HG02588 (cell line): ENCODE data around the gene GGTLC3.
"Not testable (repeated sequence)": the region's sequence is repeated elsewhere in the genome, so short reads cannot be mapped to it uniquely, and the experiment has no call there.

Source experiments
- ATAC-seq: cut with Tn5 transposase; IDR thresholded peaks from one replicate; pipeline ENCODE4 v1.9.1; 2021; ENCODE audit warnings: mild to moderate bottlenecking, moderate library complexity; ENCODE audit not compliant: unreplicated experiment

The GGTLC3 gene

GRCh38 chr22:18522762-18523161 lies 4.8 kb upstream of the GGTLC3 start:
- not testable (repeated sequence) for ATAC-seq

DNA sequence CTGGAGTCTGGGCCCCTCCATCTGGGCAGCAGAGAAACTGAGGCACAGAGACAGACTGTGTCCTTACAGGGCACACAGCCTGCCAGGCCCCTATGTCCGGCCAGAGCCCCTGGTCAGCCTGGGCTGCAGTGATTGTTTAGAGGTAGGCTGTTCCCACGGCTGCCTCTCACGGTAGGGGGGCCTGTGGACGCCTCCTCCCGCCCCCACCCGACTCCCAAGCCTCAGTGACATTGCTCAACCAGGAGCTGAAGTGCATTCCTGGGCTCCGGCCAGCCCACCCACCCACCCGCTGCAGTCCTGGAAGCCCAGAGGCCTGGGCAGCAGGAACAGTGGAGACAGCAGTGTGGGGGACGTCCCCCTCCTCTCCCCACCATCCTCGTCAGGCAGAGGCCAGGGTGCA lies 4.5 kb downstream of the GGTLC3 start:
- ATAC-seq: not testable (repeated sequence)

DNA sequence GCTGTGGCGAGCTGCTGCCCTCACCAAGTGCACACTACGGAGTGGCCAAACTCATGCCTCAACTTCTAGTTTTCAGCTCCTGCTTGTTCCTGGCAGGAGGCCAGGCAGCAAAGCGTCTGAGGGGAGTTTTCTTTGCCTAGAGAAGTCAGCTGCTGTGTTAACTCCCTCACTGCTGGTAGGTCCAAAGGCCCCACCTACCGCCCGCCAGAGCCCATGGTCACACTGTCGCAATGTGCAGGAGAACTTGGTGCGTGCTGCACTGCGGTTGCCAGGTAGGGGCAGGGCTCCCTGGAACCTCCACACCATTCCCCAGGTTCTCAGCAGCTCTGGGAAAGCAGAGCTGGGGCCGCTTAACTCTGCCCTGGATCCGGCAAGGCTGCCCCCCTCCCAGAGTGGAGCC lies 5.6 kb downstream of the GGTLC3 start:
- ATAC-seq: not testable (repeated sequence)

GRCh38 chr22:18511327-18511726 lies 6.6 kb downstream of the GGTLC3 start:
- ATAC-seq: not testable (repeated sequence)

DNA sequence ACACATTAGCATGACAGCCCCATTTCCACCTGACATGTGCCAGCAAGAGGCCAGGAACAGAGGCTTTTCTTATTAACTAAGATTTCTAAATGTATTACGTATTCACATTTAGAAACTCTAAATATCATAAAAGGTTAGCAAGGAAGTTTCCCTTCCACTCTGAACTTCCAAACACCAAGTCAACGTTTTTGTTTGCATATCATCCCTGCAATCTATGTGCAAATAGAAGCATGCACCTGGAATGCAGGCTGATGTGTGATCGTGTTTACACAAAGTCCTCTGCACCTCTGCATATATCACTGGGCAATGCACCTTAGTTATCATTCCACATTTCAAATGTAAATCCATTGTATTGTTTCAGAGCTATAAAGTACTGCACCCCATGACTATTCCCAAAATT lies 21.7 kb downstream of the GGTLC3 start:
- not testable (repeated sequence) for ATAC-seq
